Renal cortical epithelial cell (primary cell): Measurements from ENCODE around the gene FAM177B. TPM values are rescaled to one million over a fixed set of nuclear protein-coding genes. Genes with fewer than 3 reads are reported as not detected.
"Not testable (repeated sequence)": the region's sequence is repeated elsewhere in the genome, so short reads cannot be mapped to it uniquely, and the experiment has no call there.

Experiments used
- DNase-seq: peaks from one replicate; pipeline ENCODE4 v3.0.0-alpha.2; 2011; ENCODE audit warnings: low read depth
- total RNA-seq: library from RNA; depleted of rRNA; stranded (reverse); fragments of >200 nt; gene quantifications from 2 replicates; pipeline ENCODE4 v1.2.3, GENCODE V29; 2014

The FAM177B gene
- total RNA-seq, 1 donor from 2014 or later = not detected

DNA sequence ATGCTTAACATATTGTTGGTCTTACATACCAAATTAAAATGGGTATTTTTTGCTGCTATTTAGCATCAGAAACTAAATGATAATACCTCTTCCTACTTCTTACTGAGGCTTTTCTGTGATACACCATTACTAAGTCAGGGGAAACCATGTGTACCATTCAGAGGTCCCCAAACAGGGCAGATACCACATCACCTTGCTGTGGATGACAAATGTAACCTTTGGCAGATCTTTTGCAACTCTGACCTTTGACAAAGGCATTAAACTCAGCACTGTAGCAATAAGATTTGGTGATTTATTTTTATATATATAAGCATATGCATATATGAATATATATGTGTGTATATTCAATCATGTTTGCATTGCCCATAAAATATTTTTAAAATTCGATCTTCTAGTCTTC is 2.9 kb downstream of the FAM177B start:
- DNase-seq = no peak

DNA sequence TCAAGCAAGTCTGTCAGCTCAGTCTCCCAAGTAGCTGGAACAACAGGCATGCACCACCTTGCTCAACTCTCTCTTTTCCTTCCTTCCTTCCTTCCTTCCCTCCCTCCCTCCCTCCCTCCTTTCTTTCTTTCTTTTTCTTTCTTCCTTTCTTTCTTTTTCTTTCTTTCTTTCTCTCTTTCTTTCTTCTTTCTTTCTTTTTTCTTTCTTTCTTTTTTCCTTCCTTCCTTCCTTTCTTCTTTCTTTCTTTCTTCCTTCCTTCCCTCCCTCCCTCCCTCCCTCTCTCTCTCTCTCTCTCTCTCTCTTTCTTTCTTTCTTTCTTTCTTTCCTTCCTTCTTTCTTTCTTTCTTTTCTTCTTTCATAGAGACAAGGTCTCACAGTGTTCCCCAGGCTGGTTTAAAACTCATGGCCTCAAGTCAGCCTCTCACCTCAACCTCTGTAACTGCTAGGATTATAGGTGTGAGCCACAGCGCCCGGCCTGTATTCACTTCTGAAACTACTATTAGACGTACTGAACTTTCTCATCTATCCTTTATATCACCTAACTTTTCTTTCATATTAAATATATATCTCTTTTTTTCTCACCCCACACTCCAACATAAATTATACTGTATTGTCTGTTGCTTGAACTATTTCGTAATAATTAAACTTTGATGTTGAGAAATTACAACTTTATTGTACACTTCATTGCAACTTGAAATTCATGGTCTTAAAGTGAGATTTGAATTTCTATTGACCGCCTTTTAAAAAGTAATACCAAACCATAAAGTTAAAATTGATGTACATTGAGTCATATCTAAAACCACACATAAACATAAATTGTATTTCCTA is 4.8 kb downstream of the FAM177B start:
- DNase-seq = not testable (repeated sequence)

DNA sequence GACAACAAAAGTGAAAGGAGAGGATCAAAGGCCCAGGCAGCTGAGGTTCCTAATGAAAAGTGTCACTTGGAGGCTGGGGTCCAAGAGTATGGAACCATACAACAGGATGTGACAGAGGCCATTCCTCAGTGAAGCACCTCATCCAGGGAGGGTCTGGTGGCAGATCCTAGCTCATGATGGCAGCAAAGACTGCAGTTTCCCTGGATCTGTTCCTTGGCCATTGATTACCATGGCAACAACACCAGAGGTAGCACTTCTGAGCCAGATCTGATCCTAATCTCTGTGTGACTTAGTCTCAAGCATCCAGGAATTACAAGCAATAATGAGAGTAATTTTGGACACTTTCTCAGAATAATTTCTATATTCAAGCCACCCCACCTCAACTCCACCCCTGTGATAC is 12.9 kb downstream of the FAM177B start:
- DNase-seq = peak; percentile 16

DNA sequence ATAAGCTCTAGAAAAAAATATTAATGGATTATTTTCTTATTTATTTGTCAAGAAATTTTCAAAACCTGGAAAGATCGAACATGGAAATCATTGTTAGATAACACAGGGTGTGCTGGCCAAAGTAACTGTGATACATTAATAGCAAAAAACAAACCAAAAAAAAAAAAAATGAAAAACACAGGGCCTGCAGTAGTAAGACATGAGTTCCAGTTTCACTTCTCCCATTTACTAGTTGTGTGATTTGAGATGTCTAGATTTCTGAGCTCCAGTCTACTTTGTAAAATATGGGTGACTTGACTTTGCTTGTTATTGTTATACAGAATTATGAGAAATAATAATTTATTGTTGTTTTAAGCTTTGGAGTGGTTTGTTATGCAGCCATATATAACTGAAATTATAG is 13.6 kb downstream of the FAM177B start:
- no peak for DNase-seq

DNA sequence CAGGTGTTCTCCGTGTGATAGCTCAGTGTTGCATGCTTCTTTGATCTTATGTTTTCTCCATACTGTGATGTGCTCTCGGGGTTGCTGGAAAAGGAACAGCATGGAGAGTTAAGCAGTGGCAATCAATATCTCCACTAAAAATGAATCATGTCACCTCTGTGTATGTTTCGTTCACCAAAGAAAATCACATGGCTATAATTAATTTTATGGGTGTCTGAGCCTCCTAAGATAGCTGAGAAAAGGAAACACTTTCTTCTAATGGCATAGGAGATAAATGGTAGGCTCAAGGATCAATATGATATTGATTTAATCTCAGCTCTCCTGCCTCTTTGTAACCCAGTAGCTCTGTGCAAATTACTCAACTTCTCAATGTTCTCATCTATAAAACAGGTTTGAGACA is 14.3 kb downstream of the FAM177B start:
- DNase-seq = no peak

DNA sequence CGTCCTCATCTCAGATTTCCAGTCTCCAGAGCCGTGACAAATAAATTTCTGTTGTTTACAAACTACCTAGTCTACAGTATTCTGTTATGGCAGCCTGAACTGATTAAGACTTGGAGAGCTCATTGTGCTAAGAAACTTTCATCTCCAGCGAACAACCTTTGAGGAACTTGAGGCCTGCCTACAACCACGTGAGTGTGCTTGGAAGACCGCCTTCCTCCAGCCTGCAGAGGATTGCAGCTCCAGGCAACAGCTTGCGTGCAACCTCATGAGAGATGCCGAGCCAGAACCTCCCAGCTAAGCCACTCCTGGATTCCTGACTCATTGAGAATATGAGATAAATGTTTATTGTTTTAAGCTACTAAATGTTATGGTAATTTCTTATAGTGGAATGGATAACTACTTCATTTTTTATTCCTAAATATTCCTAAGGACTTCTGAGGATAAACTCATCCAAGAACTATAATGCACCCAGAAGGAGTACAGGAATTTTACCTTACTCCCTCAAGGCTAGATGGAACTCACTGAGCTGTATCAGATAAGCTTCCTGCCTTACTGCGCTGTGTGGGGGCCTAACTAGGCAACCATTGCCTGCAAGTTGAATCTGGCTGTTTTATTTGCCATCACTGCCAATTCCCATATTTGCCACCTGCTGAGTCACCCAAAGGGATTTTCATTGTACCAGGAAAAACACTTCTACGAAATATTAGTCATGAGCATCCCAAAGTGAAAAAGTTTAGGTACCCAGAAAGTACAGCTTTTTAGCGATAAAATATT is 17.6 kb downstream of the FAM177B start:
- DNase-seq = peak; percentile 94

DNA sequence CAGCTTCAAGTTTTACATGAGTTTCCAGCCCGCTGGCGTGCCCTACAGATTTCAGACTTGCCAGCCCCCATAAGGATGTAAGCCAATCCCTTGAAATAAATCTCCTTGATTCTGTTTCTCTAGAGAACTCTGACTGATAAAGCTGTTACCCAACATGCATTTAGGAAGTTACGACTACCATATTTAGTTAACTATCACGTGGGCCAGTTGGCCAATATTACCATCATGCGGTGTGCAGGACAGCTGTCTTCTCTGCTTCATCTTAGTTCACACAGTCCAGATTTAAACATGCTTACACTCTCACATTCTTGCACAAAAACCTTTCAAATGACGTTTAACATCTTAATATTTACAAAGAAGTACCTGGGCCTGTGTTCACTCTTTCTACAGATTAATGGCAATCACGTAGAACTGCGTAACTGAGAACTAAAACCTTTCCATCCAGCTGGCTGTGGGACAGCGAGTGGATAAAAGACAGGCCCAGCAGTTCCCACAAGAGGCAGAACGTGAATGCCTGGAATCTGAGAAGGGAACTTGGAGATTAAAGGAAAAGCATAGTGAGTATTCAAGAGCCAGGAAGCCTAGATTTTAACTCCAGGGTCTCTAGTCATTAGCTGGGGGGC is 20.8 kb downstream of the FAM177B start:
- no peak for DNase-seq

DNA sequence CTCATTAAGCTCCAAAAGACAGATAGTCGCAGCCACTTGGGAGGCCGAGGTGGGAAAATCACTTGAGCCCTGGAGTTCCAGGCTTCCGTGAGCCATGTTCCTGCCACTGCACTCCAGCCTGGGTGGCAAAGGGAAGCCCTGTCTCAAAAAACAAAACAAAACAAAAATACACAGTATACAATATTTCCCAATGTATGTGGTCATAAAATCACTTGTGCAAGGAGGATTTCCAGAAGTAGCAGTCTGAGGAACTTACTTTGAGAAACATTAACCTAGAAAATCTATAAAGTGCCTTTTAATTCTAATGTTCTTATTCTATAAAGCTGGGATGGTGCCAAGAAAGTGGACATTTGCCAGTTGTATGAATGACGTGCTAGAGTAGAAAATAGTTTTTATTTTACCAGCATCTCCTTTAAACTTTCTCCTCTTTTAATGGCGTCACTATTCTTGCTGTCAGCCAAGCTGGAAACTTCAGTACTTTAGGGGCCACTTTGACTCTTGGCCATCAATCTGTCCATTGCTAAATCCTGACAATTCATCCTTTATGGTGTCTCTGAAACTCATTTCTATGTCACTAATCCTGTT is 22.5 kb downstream of the FAM177B start:
- peak; percentile 34 for DNase-seq

DNA sequence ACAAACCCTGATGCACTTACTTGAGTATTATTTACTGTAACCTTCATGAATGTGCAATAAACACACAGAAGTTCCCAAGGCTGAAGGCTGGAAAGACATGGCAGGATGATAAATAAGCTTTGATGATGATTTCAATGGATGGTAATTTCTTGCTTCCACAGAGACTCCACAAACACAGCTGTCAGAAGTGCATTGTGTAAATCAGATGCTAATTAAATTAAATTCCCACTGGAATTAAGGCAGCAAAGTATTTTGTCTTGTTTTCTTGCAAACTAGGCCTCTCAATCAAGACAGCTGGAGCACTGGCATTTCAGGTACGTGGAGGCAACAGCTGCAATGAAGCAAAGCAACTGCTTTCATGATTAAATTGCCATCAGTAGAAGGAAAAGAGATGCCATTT is 24.1 kb downstream of the FAM177B start:
- DNase-seq = no peak

DNA sequence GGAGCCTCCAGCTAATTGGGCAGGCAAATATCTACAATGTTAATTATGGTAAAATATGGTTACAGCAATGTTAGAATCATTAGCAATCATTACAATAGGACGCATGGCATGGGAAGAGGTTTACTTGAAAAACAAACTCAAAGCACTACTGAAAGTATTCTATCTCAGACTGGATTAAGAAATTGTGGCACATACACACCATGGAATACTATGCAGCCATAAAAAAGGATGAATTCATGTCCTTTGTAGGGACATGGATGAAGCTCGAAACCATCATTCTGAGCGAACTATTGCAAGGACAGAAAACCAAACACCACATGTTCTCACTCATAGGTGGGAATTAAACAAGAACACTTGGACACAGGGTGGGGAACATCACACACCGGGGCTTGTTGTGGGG is 25.2 kb downstream of the FAM177B start:
- not testable (repeated sequence) for DNase-seq

DNA sequence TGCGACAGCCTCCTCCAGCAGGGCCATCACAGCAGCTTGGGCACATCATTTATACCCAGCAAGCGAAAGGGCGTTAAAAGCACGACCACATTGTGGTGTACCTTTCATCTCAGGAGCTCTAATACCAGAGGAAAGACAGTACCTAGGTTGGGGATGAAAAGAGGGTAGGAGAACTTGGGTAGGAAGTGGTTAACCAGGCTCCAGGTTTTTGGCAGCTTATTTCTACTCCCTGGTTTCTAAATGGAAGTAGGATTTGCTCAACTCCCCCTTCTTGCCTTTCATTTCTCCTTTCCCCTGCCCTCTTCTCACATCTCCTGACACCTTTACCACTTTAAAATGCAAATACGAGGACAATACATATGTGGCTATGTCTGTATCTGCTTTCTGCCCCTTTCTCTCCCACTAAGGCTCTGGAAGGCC is 30.2 kb downstream of the FAM177B start:
- no peak for DNase-seq

DNA sequence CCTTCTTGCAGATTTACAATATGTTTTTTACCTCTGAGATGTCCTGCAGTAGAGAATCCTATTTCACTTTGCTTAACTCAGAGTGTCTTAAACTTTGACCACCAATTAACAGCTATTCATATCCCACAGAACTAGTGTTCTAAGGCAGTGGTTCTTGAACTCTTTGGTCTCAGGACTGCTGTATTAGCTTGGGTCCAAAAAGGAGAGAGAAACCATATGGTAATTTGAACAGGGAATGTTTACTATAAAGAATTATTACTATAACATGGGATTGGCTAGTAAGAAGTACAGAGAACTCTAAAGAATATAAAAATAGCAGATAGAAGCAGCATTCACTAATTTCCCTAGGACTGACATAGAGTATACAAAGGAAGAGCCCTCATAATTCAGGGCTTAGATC is 31.6 kb downstream of the FAM177B start:
- no peak for DNase-seq

DNA sequence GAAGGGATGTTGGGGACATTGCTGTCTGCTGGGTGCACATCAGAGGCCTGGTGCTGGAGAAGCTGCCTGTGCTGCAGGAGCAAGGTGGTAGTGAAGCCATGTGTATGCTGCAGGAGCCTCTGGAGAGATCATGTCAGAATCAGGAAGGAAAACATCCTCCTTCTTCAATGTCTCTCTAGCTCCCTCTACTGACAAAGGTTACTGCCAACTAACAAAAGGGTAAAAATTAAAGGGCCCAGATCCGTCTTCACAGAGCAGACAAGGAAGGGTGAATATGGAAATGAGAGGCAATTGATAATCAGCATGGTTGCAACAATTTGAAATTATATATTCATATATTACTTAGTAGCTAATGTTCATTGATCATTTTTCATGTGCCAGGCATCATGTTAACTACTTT is 32.2 kb downstream of the FAM177B start:
- DNase-seq = no peak

DNA sequence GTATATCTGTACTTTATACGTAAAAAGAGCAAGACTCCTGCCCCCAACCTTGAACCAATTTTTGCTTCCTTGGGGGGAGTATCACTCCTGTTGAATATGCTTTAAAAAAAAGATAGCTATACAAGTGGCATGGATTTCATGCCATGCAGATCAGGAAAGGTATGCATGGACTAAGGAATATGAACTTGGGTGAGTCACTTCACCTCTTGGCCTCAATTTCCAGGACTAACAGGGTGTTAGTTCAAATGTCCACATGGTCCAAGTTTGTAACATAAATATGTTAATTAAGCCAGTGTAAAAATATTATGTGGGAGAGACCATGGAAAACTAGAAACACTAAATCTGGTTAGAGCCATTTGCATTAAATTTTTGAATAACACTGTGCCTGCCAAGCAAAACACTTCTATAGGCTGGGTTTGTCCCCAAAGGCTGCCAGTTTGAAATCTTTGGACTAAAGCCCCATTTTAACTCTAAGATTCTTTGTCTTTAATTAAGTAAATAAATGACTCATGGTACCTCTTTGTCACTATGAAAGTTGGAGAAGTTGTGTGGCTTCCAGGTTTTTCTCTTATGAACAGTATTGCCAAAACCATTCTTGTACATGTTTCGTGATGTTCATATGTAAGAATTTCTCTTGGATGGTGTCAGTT is 33.1 kb downstream of the FAM177B start:
- DNase-seq = peak; percentile 67

DNA sequence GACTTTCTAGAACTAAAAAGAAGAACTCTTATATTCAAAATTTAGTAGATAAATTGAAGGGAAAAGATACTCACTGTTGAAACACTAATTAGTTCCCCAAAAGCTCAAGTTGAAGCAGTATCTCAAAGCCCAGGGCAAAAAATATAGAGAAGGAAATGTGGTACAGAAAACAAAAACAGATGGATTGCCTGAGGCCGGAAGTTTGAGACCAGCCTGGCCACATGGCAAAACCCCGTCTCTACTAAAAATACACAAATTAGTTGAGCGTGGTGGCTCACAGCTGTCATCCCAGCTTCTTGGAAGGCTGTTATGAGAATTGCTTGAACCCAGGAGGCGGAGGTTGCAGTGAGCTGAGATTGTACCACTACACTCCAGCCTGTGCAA is 36.0 kb downstream of the FAM177B start:
- no peak for DNase-seq

DNA sequence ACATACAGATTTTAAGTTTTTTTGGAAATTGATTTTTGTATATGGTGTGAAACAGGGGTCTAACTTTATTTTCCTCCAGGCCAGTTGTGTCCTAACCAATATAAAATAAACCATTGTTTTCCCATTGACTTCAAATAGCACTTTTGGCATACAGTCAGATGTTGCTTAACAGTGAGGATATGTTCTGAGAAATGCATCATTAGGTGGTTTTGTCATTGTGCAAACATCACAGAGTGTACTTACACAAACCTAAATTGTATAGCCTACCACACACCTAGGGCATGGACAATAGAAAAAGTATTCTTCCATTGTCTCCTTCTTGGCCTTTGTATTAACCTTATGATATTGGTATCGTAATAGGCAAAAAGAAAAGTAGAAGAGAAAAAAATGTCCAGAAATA is 40.5 kb downstream of the FAM177B start:
- DNase-seq = peak; percentile 96

DNA sequence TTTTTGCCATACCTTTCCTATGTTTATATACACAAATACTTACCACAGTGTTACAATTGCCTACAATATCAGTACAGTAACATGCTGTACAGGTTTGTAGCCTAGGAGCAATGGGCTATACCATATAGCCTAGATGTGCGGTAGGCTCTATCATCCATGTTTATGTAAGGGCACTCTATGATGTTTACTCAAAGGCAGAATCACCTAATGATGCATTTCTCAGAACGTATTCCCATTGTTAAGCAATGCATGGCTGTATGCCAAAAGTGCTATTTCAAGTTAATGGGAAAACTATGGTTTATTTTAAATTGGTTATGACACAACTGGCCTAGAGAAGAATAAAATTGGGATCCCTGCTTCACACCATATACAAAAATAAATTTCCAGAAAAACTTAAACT is 41.0 kb downstream of the FAM177B start:
- DNase-seq = peak; percentile 91

DNA sequence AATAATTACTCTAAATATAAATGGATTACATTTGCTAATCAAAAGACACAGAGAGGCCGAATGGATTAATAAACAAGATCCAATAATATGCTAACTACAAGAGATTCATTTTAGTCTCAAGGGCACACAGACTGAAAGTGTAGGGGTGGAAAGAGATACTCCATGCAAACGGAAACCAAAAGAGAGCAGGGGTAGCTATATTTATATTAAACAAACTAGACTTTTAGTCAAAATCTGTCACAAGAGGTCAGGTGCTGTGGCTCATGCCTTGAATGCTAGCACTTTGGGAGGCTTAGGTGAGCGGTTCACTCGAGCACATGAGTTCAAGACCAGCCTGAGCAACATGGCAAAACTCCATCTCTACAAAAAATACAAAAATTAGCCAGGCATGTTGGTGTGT is 44.2 kb downstream of the FAM177B start:
- no peak for DNase-seq

DNA sequence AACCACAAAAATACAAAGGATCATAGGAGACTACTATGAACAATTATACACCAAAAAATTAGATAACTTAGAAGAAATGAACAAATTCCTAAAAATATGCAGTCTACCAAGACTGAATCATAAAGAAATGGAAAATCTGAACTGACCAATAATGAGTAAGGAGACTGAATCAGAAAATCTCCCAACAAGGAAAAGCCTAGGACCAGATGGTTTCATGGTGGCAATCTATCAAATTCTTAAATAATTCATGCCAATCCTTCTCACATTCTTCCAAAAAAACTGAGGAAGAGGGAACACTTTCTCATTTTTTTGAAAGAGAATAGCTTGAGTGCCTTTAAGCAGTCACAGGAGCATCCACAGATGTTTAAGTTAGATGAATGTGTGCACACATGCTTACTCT is 46.0 kb downstream of the FAM177B start:
- no peak for DNase-seq

DNA sequence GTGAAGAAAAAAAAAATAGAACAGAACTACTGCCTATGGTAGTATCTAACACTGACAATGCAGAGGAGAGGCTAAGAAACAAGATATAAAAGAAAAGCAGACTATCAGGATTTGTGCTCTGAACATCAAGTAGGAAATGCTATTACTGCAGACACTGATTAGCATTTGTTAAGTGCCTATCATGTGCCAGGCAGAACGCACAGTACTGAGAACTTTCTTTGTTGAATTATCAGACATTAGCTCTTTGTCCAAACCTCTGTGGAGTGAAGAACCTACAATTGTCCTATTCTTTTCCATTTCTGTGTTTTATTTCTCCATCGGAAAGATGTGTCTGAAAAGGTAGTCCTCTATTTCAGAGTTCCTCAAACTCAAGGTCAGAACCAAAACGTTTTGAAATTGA is 47.4 kb downstream of the FAM177B start:
- DNase-seq = no peak

DNA sequence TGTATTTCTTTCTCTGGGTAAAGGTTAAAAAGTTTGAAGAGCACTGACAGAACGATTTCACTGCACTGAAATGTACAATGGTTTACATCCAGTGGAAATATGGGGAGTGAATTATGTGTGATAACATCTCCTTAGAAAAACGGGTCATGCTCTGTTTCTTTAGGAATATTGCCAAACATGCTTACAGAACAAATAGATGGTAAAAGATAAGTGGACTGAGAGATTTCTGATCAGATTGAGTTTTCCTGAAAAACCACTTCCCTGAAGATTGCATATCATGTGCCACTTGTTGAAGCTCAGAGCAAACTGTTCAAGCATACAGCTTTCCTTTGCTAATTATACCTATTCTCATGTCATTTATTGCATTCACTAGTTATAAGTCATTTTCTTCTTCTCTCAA is 47.9 kb downstream of the FAM177B start:
- peak; percentile 25 for DNase-seq

DNA sequence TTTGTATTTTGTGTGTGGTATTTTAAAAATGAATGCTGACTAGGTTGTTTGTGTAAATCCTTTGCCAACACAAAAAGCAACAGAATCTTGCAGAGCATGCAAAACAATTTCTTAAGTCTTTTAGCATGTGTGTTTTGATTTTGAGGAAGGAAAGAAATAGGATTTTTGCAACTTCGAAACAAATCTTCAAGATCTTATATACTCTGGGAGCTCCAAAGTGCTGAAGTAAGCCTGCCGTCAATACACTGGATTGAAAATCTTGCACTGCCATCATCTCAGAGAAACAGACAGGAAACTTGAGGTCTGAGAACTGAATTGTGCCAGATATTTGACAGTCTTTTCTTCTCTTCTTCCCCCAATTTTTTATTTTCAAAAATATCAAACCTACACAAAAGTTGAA is 48.5 kb downstream of the FAM177B start:
- DNase-seq = no peak
